ENCODE data around the gene SLC48A1. TPM values are rescaled to one million over a fixed set of nuclear protein-coding genes. Genes with fewer than 3 reads are reported as not detected.

SLC48A1 gene
- total and polyA plus RNA-seq, 4 donors, result 16.8 to 31.3 (median 20.7) TPM

GRCh38 chr12:47758834-47759690 lies 14.0 kb upstream of the SLC48A1 start, which contains the start of gene RAPGEF3:
RAPGEF3 (minus strand) TSS chr12:47758880; CDS start chr12:47758556, 324 bp downstream.
- Histone ChIP-seq H3K27ac (ENCODE audit: low read depth in 1 of 2, low read length in 1 of 2) (peak within 1 kb of the TSS; percentile 76 to 89), H3K4me3 (peak within 1 kb of the TSS; percentile 62), H3K9me3 (ENCODE audit: control insufficient read depth in 4 of 4, insufficient read depth in 3 of 4, low read length in 3 of 4) (no peaks in the 10 kb centered on the region), H3K27me3 (ENCODE audit: control insufficient read depth in 3 of 3, insufficient read depth in 3 of 3, low read length in 2 of 3) (no peaks in the 10 kb centered on the region), H3K4me1 (ENCODE audit: control insufficient read depth in 5 of 5, insufficient read depth in 5 of 5, low read length in 5 of 5) (peaks cover 1 to 31% (median 22%) of the 10 kb centered on the region in 5 donors), H3K9ac (ENCODE audit: insufficient read depth in 1 of 2, low read length in 2 of 2) (peak within 1 kb of the TSS; percentile 52 to 72), H3K36me3 (ENCODE audit: control insufficient read depth in 4 of 4, insufficient read depth in 4 of 4, low read length in 4 of 4) (no peaks in the 10 kb centered on the region)
- no peak for TF ChIP-seq CTCF (IDR thresholded peaks at IDR 0.05; ENCODE audit: control extremely low read depth, extremely low read depth)
- 1 to 2% methylated on average over 44 to 57 of the region's 57 CpGs for WGBS, 2 donors
- ATAC-seq (ENCODE audit: insufficient read depth, low FRiP score) (peak; percentile 90), DNase-seq (peak; percentile 87 to 90 (median 88))

- 80 to 95% methylated on average over 3 of the region's 3 CpGs for WGBS, 2 donors
- Histone ChIP-seq H3K9me3 (ENCODE audit: control insufficient read depth in 4 of 4, insufficient read depth in 3 of 4, low read length in 3 of 4) (no peaks in the 10 kb centered on the region), H3K27ac (ENCODE audit: low read depth in 1 of 2, low read length in 1 of 2) (no peak overlapping the region), H3K36me3 (ENCODE audit: control insufficient read depth in 4 of 4, insufficient read depth in 4 of 4, low read length in 4 of 4) (no peaks in the 10 kb centered on the region), H3K9ac (ENCODE audit: insufficient read depth in 1 of 2, low read length in 2 of 2) (no peak overlapping the region), H3K4me1 (ENCODE audit: control insufficient read depth in 5 of 5, insufficient read depth in 5 of 5, low read length in 5 of 5) (peaks cover 0 to 17% (median 9%) of the 10 kb centered on the region in 5 donors), H3K4me3 (no peak overlapping the region), H3K27me3 (ENCODE audit: control insufficient read depth in 3 of 3, insufficient read depth in 3 of 3, low read length in 2 of 3) (no peaks in the 10 kb centered on the region)
- ATAC-seq (ENCODE audit: insufficient read depth, low FRiP score) (no peak), DNase-seq (no peak)
- TF ChIP-seq CTCF (IDR thresholded peaks at IDR 0.05; ENCODE audit: control extremely low read depth, extremely low read depth), result no peak
Measured at GRCh38 chr12:47762850-47763465, 10.1 kb upstream of the SLC48A1 start.

- DNase-seq (no peak), ATAC-seq (ENCODE audit: insufficient read depth, low FRiP score) (no peak)
- Histone ChIP-seq H3K4me1 (ENCODE audit: control insufficient read depth in 5 of 5, insufficient read depth in 5 of 5, low read length in 5 of 5) (peaks cover 0 to 9% (median 1%) of the 10 kb centered on the region in 5 donors), H3K9ac (ENCODE audit: insufficient read depth in 1 of 2, low read length in 2 of 2) (no peak overlapping the region), H3K27ac (ENCODE audit: low read depth in 1 of 2, low read length in 1 of 2) (no peak overlapping the region), H3K4me3 (no peak overlapping the region), H3K36me3 (ENCODE audit: control insufficient read depth in 4 of 4, insufficient read depth in 4 of 4, low read length in 4 of 4) (no peaks in the 10 kb centered on the region), H3K27me3 (ENCODE audit: control insufficient read depth in 3 of 3, insufficient read depth in 3 of 3, low read length in 2 of 3) (no peaks in the 10 kb centered on the region), H3K9me3 (ENCODE audit: control insufficient read depth in 4 of 4, insufficient read depth in 3 of 4, low read length in 3 of 4) (no peaks in the 10 kb centered on the region)
- no peak for TF ChIP-seq CTCF (IDR thresholded peaks at IDR 0.05; ENCODE audit: control extremely low read depth, extremely low read depth)
- WGBS, 2 donors, result 54 to 78% methylated on average over 8 of the region's 8 CpGs
Measured at GRCh38 chr12:47763481-47764346, 9.3 kb upstream of the SLC48A1 start.
